GM21526 (cell line): ENCODE measurements around the gene PTAR1.

Experiments used
- ATAC-seq: cut with Tn5 transposase; IDR thresholded peaks from one replicate; pipeline ENCODE4 v1.9.1; 2021; ENCODE audit warnings: moderate library complexity; ENCODE audit not compliant: unreplicated experiment, low FRiP score

Gene PTAR1

DNA sequence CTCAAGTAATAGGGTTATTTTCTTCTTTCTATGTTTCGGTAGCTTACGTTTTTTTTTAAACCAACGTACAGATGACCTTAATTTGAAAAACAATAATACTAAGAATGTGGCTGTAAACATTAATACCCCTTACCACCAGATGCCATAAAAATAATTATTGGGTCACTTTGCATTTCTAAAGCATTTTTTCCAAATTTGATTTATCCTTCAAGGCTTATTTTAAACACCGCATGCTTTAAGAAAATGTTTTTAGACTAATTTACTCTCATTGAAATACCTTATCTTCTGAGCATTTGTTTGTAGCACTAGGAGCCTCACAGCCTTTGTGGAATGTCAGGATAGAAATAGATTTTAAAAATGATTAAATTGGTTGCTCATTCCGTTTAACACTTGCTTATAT is 81.9 kb downstream of the PTAR1 start:
- ATAC-seq, result no peak

DNA sequence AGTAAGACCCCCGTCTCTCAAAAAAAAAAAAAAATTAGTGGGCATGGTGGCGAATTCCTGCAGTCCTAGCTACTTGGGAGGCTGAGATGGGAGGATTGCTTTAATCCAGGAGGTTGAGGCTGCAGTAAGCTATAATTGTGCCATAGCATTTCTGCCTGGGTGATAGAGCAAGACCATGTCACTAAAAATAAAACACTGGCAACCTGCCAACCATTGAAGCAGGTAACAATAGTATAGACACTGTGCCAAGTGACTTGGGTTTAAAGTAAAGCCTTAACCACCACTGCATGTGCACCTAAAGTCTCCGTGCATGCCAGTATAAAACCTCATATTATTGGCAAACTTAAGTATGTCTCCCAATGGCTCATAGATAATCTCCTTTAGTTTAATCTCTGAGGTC is 84.2 kb downstream of the PTAR1 start:
- ATAC-seq, result no peak

DNA sequence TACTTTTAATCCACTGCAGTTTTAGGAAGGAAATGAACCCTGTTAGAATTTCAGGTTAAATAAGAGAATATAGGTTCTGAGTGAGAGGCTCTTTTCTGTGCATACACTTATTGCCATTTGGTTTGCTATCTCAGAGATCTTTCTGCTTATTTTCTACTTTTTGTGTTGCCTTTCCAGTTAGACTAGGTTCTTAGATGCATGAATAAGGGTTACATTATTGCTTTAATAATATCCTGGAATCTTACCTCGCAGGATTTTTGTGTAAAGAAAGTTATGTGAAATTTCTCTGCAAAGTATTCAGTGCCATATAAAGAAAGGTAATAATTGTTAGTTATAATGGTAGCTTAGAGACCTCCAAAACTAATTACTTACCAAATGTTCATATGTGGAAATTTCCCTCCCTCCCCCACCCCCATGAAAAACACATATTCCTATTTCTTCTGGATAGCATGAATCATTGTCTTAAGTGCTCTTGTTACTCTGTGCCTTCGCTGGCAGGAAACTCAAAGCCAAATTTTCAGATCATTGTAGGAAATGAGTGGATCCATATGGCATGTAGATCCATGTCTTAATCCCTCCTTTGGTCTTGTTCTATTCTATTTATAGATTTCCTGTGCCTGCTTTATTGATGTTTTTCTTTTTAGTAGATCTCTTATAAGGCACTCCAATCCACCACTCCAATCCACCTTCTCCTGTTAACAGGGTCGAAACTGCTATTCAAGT is 84.9 kb downstream of the PTAR1 start:
- no peak for ATAC-seq

DNA sequence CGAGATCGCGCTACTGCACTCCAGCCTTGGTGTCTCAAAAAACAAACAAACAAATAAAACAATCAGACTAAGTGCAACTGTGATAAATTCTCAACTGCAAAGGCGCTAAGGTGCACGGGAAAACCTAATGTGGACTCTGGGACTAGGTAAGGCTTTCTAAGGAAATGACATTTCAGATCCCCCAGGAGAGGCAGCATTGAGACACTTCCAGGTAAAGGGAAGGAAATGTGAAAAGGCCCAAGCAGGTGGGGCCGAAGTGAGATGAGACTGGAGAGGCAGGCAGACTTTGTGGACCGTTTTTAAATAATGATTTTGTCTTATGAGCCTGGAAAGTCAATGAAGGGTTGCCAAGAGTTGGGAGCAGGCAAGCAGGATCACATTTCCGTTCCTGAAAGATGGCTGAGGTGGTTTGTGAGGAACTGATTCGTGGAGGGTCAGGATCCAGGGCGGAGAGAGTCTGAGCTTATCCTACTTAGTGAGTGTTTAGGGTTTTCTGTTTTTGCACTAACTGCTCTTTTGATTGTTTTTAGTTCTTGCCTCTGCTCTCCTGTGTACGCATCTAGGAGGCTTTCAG is 85.6 kb downstream of the PTAR1 start:
- no peak for ATAC-seq

DNA sequence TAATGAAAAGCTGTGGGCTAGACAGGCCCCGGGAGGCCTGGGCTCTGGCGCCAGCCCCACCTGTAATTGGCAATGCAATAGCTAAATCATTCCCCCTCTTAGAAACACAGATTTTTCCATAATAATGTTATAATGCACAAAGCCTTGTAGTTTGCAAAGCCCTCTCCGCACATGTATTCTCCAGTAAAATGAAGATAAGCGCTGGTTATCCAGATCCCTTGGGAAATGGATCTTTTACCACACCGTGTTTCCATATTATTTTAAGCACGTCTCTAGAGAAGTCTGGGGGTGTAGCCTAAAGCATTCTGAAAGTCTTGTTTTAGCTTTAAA is 86.5 kb downstream of the PTAR1 start:
- ATAC-seq, result no peak

DNA sequence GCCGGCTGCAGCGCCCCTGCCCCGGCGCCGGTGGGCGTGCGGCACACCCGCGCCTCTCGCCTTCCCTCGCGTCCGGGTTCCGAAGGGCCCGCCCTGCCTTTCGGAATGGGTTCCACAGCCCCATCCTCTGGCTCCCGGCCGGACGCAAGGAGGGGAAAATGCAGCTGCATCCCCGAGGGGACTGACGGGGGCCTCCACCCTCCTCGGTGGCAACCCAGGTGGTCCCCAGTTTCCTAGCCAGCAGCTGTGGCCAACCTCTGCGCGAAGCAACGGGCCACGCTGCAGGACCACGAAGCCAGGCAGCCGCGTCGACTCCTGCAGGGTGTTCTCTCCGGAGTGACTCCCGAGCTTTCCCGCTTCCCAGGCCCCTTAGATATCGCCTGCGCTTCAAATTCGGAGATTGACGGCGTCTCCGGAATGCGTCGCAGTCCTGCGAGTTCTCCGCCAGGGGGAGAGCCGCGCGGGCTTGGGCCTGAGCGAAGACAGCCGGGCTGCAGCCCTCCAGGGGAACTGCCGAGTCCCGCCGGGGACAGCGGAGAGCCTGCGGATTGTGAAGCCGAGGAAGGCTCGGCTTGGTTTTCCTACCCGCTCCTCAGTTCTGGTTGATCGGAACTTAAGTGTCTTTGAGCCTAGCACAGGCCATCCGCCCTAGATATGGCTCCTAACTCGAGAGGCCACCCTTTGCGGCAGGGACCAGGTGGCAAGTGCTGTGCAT is 87.1 kb downstream of the PTAR1 start:
- ATAC-seq, result peak; percentile 92

DNA sequence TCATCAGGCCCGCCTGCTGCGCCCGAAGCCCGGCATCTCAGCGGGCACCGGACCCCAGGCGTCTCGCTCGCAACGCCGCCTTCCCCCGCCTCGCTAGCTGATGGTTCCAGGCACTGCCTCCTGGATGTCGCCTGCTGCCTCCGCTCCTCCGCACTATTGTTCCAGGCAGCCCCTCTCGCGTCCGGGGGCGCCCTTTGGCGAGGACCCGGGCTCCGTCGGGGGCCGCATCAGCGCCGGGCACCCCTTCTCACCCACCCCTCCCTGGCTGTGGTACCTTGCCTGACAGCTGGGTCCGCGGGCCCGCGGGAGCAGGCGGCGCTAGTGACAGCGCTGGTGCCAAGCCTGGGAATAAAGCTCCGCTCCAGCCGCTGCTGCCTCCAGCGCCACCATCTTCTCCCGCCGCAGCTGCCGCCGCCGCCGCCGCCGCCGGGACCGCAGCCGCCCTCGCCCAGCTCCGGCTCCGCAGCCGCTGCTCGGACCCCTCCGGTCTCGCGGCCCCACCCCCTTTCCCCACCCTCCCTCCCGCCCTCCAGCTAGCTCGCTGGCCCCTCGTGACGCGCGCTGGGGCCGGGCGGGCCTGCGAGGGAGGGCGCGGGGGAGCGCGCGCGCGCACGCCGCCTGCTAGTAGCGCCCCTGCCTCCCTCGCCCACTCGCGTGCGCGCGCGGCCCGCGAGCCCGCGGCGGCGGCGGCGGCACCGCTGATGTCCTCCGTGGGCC is 87.8 kb downstream of the PTAR1 start, which contains the start of gene APBA1:
APBA1 (minus strand) TSS at position 493 of the 717 bp plus-strand sequence.
- ATAC-seq, result peak; percentile 34

DNA sequence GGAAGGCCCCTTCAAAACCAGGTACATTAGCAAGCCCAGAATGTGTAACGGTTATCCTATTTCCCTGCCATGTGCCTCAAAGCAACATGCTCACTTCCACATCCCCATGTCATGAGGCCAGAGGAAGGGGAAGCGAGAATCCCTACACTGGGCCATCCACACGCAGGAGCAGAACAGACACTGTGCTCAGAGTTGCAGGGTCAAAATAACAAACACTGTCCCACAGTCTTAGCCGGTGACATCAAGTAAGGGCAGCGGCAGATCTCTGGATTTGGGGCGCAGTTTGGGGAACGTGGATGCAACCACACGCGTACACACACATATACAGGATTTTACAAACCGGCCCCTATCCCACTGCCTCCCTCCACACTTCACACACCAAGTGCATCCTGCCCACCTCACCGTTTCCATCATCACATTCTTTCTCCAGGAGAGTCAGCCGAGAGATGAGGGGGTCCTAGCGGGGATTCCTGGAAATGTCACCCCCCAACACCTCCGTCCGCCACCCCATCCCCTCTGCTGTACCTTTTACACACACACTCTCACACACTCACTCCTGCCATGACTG is 88.4 kb downstream of the PTAR1 start:
- no peak for ATAC-seq

DNA sequence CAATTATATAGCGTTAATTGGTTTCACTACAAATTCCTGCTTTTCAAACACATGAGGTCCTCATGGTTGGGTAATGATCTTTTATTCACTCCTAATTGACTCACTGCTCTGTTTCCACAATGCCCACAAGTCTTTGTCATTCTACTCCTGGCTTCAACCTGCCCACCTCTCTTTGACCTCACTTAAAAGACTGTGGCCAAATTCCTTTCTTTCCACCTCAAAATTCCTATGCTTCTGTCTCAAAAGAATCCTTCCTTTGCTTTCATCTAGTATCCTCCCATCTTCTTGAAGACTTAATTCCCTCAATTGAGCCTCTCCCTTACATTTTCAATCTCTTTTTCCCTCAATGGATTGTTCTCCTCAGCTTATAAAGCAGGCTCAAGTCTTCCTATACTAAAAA is 92.5 kb downstream of the PTAR1 start:
- ATAC-seq, result no peak

DNA sequence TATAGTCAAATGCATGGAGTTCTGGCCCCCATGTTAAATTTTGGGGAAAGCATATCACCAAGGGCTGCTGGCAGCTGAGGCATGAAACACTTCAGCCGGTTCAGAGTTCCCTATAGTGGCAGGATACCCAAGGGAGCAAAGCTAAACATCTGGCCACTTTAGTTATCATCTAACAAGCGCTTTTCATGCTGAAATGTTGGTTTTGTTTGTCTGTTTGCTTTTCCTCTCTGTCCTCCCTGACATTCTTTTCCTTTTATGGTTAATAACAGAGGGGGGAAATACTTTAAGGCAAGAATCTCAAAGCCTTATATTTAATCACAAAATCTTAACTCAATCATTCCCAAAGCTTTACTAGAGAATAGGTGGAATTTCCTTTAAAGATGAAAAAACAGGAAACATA is 99.5 kb downstream of the PTAR1 start:
- no peak for ATAC-seq
